ENCODE results near the gene STON2.
A peak's percentile ranks its signal among the peaks of the same experiment; 100 is the strongest.

STON2 gene

GRCh38 chr14:81416981-81417380 is 16.9 kb upstream of the STON2 start:
- no peak for DNase-seq (ENCODE audit: low spot score)

GRCh38 chr14:81416194-81416952 is 16.2 kb upstream of the STON2 start:
- DNase-seq (ENCODE audit: low spot score) = no peak

GRCh38 chr14:81415781-81416180 is 15.7 kb upstream of the STON2 start:
- DNase-seq (ENCODE audit: low spot score) = no peak

- DNase-seq (ENCODE audit: low spot score) = no peak
Measured at GRCh38 chr14:81414123-81414522, 14.0 kb upstream of the STON2 start.

- no peak for DNase-seq (ENCODE audit: low spot score)
Measured at GRCh38 chr14:81412779-81413178, 12.7 kb upstream of the STON2 start.

- DNase-seq (ENCODE audit: low spot score) = no peak
Measured at GRCh38 chr14:81408595-81408994, 8.5 kb upstream of the STON2 start.

GRCh38 chr14:81406863-81407262 is 6.7 kb upstream of the STON2 start:
- DNase-seq (ENCODE audit: low spot score) = no peak

- DNase-seq (ENCODE audit: low spot score) = peak; percentile 8
Measured at GRCh38 chr14:81402123-81402495, 2.0 kb upstream of the STON2 start.

- DNase-seq (ENCODE audit: low spot score) = peak; percentile 93
Measured at GRCh38 chr14:81401420-81402122, 1.4 kb upstream of the STON2 start.

- peak; percentile 62 for DNase-seq (ENCODE audit: low spot score)
Measured at GRCh38 chr14:81400852-81401251, 728 bp upstream of the STON2 start.

GRCh38 chr14:81398196-81398891 is 1.8 kb downstream of the STON2 start:
- DNase-seq (ENCODE audit: low spot score) = no peak

GRCh38 chr14:81396113-81396512 is 4.0 kb downstream of the STON2 start:
- DNase-seq (ENCODE audit: low spot score) = no peak

- DNase-seq (ENCODE audit: low spot score) = no peak
Measured at GRCh38 chr14:81394739-81395138, 5.4 kb downstream of the STON2 start.

- no peak for DNase-seq (ENCODE audit: low spot score)
Measured at GRCh38 chr14:81392976-81393643, 7.0 kb downstream of the STON2 start.

GRCh38 chr14:81392052-81392451 is 8.1 kb downstream of the STON2 start:
- DNase-seq (ENCODE audit: low spot score) = no peak

GRCh38 chr14:81390696-81391095 is 9.4 kb downstream of the STON2 start:
- DNase-seq (ENCODE audit: low spot score) = no peak

- DNase-seq (ENCODE audit: low spot score) = no peak
Measured at GRCh38 chr14:81388336-81388735, 11.8 kb downstream of the STON2 start.

GRCh38 chr14:81386290-81386745 is 13.8 kb downstream of the STON2 start:
- DNase-seq (ENCODE audit: low spot score) = no peak

- no peak for DNase-seq (ENCODE audit: low spot score)
Measured at GRCh38 chr14:81385886-81386285, 14.2 kb downstream of the STON2 start.

GRCh38 chr14:81385419-81385818 is 14.7 kb downstream of the STON2 start:
- DNase-seq (ENCODE audit: low spot score) = no peak

- peak; percentile 80 for DNase-seq (ENCODE audit: low spot score)
Measured at GRCh38 chr14:81384900-81385299, 15.2 kb downstream of the STON2 start.

GRCh38 chr14:81382517-81383225 is 17.5 kb downstream of the STON2 start:
- DNase-seq (ENCODE audit: low spot score) = no peak

Measured in SW480 (cell line).